Fibroblast of lung (primary cell): Measurements from ENCODE around the gene FSTL4. TPM values are rescaled to one million over a fixed set of nuclear protein-coding genes. Genes with fewer than 3 reads are reported as not detected.

Experiments
- DNase-seq, 2 donors: peaks; one replicate each; pipeline versions ENCODE4 v3.0.0 to v3.0.0-alpha.2; 2010; ENCODE audit warnings: low read depth in 2 of 2
- H2AFZ ChIP-seq: 2 replicates; pipeline ENCODE4 v1.5.1; 2012; ENCODE audit warnings: low read length, control low read depth, inconsistent platforms
- H3K27ac ChIP-seq: 2 replicates; pipeline ENCODE4 v1.5.1; 2011; ENCODE audit warnings: low read length, control low read depth; ENCODE audit not compliant: insufficient read depth
- H3K27me3 ChIP-seq: 2 replicates; pipeline ENCODE4 v1.5.1; 2011; ENCODE audit warnings: mild to moderate bottlenecking, low read length; ENCODE audit not compliant: control insufficient read depth, insufficient read depth
- H3K36me3 ChIP-seq: 2 replicates; pipeline ENCODE4 v1.5.1; 2011; ENCODE audit warnings: low read length; ENCODE audit not compliant: control insufficient read depth, insufficient read depth
- H3K4me1 ChIP-seq: 2 replicates; pipeline ENCODE4 v1.5.1; 2011; ENCODE audit warnings: low read length; ENCODE audit not compliant: control insufficient read depth, insufficient read depth; ENCODE audit errors: extremely low read depth
- H3K4me2 ChIP-seq: 2 replicates; pipeline ENCODE4 v1.5.1; 2011; ENCODE audit warnings: low read length, control low read depth; ENCODE audit not compliant: insufficient read depth; ENCODE audit errors: extremely low read depth
- H3K4me3 ChIP-seq, 4 experiments: fragments of 200-600 bp in 1 of 4; sonication (generic) in 1 of 4; replicated peaks in 1 of 4; 2 replicates each; pipeline ENCODE4 v1.5.1; 2011 to 2016; ENCODE audit warnings: low read length in 4 of 4, low read depth in 3 of 4, mild to moderate bottlenecking in 3 of 4, control low read depth in 2 of 4, inconsistent platforms in 1 of 4, mixed read lengths in 1 of 4; ENCODE audit not compliant: insufficient read depth in 1 of 4; ENCODE audit errors: control extremely low read depth in 1 of 4
- H3K79me2 ChIP-seq: 2 replicates; pipeline ENCODE4 v1.5.1; 2012; ENCODE audit warnings: mild to moderate bottlenecking, low read length, inconsistent platforms; ENCODE audit not compliant: control insufficient read depth, insufficient read depth
- H3K9ac ChIP-seq: 2 replicates; pipeline ENCODE4 v1.5.1; 2011; ENCODE audit warnings: mild to moderate bottlenecking, low read length, control low read depth; ENCODE audit not compliant: insufficient read depth
- H3K9me3 ChIP-seq: 2 replicates; pipeline ENCODE4 v1.5.1; 2012; ENCODE audit warnings: low read depth, low read length; ENCODE audit not compliant: control insufficient read depth, insufficient read depth
- H4K20me1 ChIP-seq: 2 replicates; pipeline ENCODE4 v1.5.1; 2011; ENCODE audit warnings: low read length; ENCODE audit not compliant: control insufficient read depth, insufficient read depth; ENCODE audit errors: extremely low read depth
- EZH2 ChIP-seq: IDR thresholded peaks from 2 replicates; pipeline ENCODE4 v1.5.1; 2012; ENCODE audit warnings: low read length, control low read depth, mild to moderate bottlenecking; ENCODE audit errors: missing control alignments
- polyA plus RNA-seq, 2 donors: library from polyadenylated mRNA; depleted of rRNA in 1 of 2; stranded (reverse) in 1 of 2; unstranded in 1 of 2; fragments of >200 nt; gene quantifications; 2 replicates each; pipeline ENCODE4 v1.2.1, GENCODE V29; 2011 to 2012; ENCODE audit warnings: missing spikeins in 1 of 2
- total RNA-seq: library from RNA; depleted of rRNA; stranded (reverse); fragments of >200 nt; gene quantifications from 2 replicates; pipeline ENCODE4 v1.2.1, GENCODE V29; 2014
- TF ChIP-seq, protein P1 (sequence below), 2 donors: IDR thresholded peaks in 1 of 2; conservative IDR thresholded peaks in 1 of 2; 1 replicate in 1 of 2; 2 replicates in 1 of 2; pipeline ENCODE4 v1.5.1; 2011 to 2012; ENCODE audit warnings: low read length in 2 of 2, control low read depth in 1 of 2, inconsistent platforms in 1 of 2, low read depth in 1 of 2, mild to moderate bottlenecking in 1 of 2

Gene FSTL4
- total and polyA plus RNA-seq, 2 donors (not counting 1 experiment from before 2014, with no cell fraction given) = 0.17 to 0.33 TPM

DNA sequence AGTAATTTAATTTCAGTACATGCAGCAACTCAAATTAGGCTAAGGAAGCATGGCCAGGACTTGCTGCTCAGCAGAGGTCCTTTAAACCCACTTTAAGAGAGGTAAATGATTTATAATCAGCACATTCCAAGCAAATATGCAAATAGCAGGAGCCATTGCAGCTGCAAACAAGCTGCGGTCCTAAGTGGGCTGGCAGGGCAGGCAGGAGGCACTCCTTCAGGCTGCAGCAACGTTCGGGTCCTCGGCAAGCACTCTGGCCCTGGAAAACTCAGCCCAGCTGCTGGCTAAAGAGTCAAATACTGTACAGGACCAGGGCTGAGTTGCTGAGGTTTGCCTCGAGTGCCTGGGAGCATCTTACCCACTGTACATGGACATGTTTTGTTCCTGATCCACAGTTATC lies 126.9 kb downstream of the FSTL4 start:
- no peak overlapping the region for H3K4me2 ChIP-seq
- H3K36me3 ChIP-seq = no peaks in the 10 kb centered on the region
- H3K27ac ChIP-seq = no peak overlapping the region
- H3K27me3 ChIP-seq = peaks cover 4% of the 10 kb centered on the region
- H2AFZ ChIP-seq = no peak overlapping the region
- H3K9me3 ChIP-seq = no peaks in the 10 kb centered on the region
- no peaks in the 10 kb centered on the region for H3K79me2 ChIP-seq
- no peaks in the 10 kb centered on the region for H4K20me1 ChIP-seq
- H3K4me3 ChIP-seq = no peak overlapping the region
- TF ChIP-seq, protein P1, sequence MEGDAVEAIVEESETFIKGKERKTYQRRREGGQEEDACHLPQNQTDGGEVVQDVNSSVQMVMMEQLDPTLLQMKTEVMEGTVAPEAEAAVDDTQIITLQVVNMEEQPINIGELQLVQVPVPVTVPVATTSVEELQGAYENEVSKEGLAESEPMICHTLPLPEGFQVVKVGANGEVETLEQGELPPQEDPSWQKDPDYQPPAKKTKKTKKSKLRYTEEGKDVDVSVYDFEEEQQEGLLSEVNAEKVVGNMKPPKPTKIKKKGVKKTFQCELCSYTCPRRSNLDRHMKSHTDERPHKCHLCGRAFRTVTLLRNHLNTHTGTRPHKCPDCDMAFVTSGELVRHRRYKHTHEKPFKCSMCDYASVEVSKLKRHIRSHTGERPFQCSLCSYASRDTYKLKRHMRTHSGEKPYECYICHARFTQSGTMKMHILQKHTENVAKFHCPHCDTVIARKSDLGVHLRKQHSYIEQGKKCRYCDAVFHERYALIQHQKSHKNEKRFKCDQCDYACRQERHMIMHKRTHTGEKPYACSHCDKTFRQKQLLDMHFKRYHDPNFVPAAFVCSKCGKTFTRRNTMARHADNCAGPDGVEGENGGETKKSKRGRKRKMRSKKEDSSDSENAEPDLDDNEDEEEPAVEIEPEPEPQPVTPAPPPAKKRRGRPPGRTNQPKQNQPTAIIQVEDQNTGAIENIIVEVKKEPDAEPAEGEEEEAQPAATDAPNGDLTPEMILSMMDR (conservative IDR thresholded peaks at IDR 0.05 in 1 of 2, IDR thresholded peaks at IDR 0.05 in 1 of 2; ENCODE audit: low read depth in 1 of 2, low read length in 2 of 2) = no peak
- TF ChIP-seq EZH2 = no peak
- no peak overlapping the region for H3K9ac ChIP-seq
- DNase-seq = no peak
- H3K4me1 ChIP-seq = no peaks in the 10 kb centered on the region

DNA sequence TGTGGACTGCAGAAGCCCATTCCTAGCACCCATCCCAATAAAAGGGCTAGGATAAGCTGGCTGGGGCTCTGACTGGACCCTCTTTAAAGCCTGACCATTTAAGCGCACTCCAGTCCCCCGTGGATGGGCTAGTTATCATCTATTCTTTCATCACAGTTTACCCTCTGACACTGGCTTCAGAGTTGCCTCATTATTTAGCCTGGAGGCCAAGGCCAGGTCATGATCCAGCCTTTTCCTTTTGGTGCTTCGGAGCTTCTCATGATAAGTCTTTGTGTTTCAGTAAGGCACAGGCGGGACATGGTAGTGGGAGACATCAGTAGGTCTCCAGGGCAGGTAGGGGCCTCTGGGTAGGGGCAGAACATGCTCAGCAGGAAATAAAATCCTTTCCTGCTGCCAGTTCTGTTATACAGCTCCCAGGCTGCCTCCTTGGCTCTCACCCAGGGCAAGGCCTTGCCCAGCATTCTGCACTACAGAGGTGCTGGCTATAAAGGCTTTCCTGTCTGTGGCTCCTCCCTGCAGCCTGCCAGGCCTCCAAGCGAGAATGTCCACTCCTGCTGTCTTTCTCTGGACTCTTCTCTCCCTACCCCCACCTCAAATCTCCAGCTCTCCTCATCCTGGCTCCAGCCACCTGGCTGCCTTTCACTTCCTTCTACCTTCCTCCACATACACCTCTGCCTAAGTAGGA lies 128.8 kb downstream of the FSTL4 start:
- Histone ChIP-seq H3K9me3 (no peaks in the 10 kb centered on the region), H3K79me2 (no peaks in the 10 kb centered on the region), H3K9ac (no peak overlapping the region), H3K36me3 (no peaks in the 10 kb centered on the region), H2AFZ (no peak overlapping the region), H3K4me1 (no peaks in the 10 kb centered on the region), H3K4me2 (no peak overlapping the region), H3K27me3 (peaks cover 4% of the 10 kb centered on the region), H4K20me1 (no peaks in the 10 kb centered on the region), H3K27ac (no peak overlapping the region), H3K4me3 (no peak overlapping the region)
- TF ChIP-seq, protein P1 (conservative IDR thresholded peaks at IDR 0.05 in 1 of 2, IDR thresholded peaks at IDR 0.05 in 1 of 2; ENCODE audit: low read depth in 1 of 2, low read length in 2 of 2) = no peak
- no peak for TF ChIP-seq EZH2
- no peak for DNase-seq

DNA sequence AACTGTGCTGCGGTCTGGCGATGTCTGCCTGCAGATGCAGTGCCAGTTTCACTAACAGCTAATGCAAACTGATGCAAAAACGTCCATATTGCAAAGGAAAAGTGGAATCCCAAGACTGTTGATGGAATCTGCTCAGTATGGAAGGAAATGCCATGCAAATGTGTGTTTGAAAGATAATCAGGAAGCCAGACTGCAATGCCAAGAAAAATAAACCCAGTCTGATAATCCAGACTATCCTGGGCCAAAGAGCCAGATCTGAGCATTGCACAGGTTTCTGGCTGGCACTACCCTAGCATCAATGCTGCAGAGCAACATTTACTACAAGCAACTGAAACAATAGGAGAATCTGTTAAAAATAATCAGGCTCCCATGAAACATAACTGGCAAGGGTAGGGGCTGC lies 130.3 kb downstream of the FSTL4 start:
- H3K4me3 ChIP-seq = no peak overlapping the region
- no peaks in the 10 kb centered on the region for H4K20me1 ChIP-seq
- H3K4me2 ChIP-seq = no peak overlapping the region
- H3K27me3 ChIP-seq = peaks cover 4% of the 10 kb centered on the region
- H2AFZ ChIP-seq = no peak overlapping the region
- TF ChIP-seq EZH2 = no peak
- TF ChIP-seq, protein P1 (conservative IDR thresholded peaks at IDR 0.05 in 1 of 2, IDR thresholded peaks at IDR 0.05 in 1 of 2; ENCODE audit: low read depth in 1 of 2, low read length in 2 of 2) = no peak
- H3K27ac ChIP-seq = no peak overlapping the region
- H3K9ac ChIP-seq = no peak overlapping the region
- no peaks in the 10 kb centered on the region for H3K9me3 ChIP-seq
- H3K36me3 ChIP-seq = no peaks in the 10 kb centered on the region
- no peaks in the 10 kb centered on the region for H3K4me1 ChIP-seq
- no peak for DNase-seq
- no peaks in the 10 kb centered on the region for H3K79me2 ChIP-seq
